ENCODE results near the gene RPS2. TPM values are rescaled to one million over a fixed set of nuclear protein-coding genes. Genes with fewer than 3 reads are reported as not detected.
"Not testable (repeated sequence)": the region's sequence is repeated elsewhere in the genome, so short reads cannot be mapped to it uniquely, and the experiment has no call there.

Gene RPS2
- 7,809 TPM for polyA plus RNA-seq (2012; ENCODE audit: low read depth, missing spikeins)

GRCh38 chr16:1964506-1965395, at the start of gene RPS2:
Gene RPS2 (minus strand): TSS chr16:1964826. CDS start chr16:1964625, 201 bp downstream.
- TF ChIP-seq SPI1 (IDR thresholded peaks at IDR 0.05; ENCODE audit: low read depth, low read length), result no peak
- TF ChIP-seq POLR2AphosphoS5 (IDR thresholded peaks at IDR 0.05; ENCODE audit: low read depth, low read length), result peak; percentile 100
- TF ChIP-seq PAX5 (IDR thresholded peaks at IDR 0.05; ENCODE audit: insufficient read depth, low read length, severe bottlenecking), result no peak
- TF ChIP-seq TAF1 (IDR thresholded peaks at IDR 0.05; ENCODE audit: low read depth, low read length), result peak; percentile 100
- TF ChIP-seq POLR2A (IDR thresholded peaks at IDR 0.05; ENCODE audit: low read depth, low read length), result peak; percentile 100
- peak; percentile 97 for TF ChIP-seq POU2F2 (IDR thresholded peaks at IDR 0.05; ENCODE audit: low read depth, low read length)
- peak; percentile 100 for DNase-seq (ENCODE audit: insufficient read length, low spot score)
- peak; percentile 85 for FAIRE-seq

- TF ChIP-seq PAX5 (IDR thresholded peaks at IDR 0.05; ENCODE audit: insufficient read depth, low read length, severe bottlenecking) (no peak), POLR2A (IDR thresholded peaks at IDR 0.05; ENCODE audit: low read depth, low read length) (no peak), TAF1 (IDR thresholded peaks at IDR 0.05; ENCODE audit: low read depth, low read length) (no peak), SPI1 (IDR thresholded peaks at IDR 0.05; ENCODE audit: low read depth, low read length) (no peak), POLR2AphosphoS5 (IDR thresholded peaks at IDR 0.05; ENCODE audit: low read depth, low read length) (no peak), POU2F2 (IDR thresholded peaks at IDR 0.05; ENCODE audit: low read depth, low read length) (no peak)
- no peak for DNase-seq (ENCODE audit: insufficient read length, low spot score)
- no peak for FAIRE-seq
These were observed 48.9 kb upstream of the RPS2 start for GRCh38 chr16:2013527-2013926.

GRCh38 chr16:2011726-2012125, 47.1 kb upstream of the RPS2 start:
- not testable (repeated sequence) for FAIRE-seq; DNase-seq (ENCODE audit: insufficient read length, low spot score)

GRCh38 chr16:2009791-2010510, 45.3 kb upstream of the RPS2 start, which contains the start of gene ZNF598:
Gene ZNF598 (minus strand): TSS chr16:2009821.
- DNase-seq (ENCODE audit: insufficient read length, low spot score) (peak; percentile 97), FAIRE-seq (peak; percentile 98)
- TF ChIP-seq SPI1 (IDR thresholded peaks at IDR 0.05; ENCODE audit: low read depth, low read length) (peak; percentile 56), TAF1 (IDR thresholded peaks at IDR 0.05; ENCODE audit: low read depth, low read length) (peak; percentile 50), POLR2AphosphoS5 (IDR thresholded peaks at IDR 0.05; ENCODE audit: low read depth, low read length) (peak; percentile 82), PAX5 (IDR thresholded peaks at IDR 0.05; ENCODE audit: insufficient read depth, low read length, severe bottlenecking) (no peak), POU2F2 (IDR thresholded peaks at IDR 0.05; ENCODE audit: low read depth, low read length) (peak; percentile 52), POLR2A (IDR thresholded peaks at IDR 0.05; ENCODE audit: low read depth, low read length) (peak; percentile 87)

- no peak for FAIRE-seq
- DNase-seq (ENCODE audit: insufficient read length, low spot score), result no peak
- TF ChIP-seq TAF1 (IDR thresholded peaks at IDR 0.05; ENCODE audit: low read depth, low read length) (no peak), POLR2AphosphoS5 (IDR thresholded peaks at IDR 0.05; ENCODE audit: low read depth, low read length) (no peak; the same call in 1 of the 2 replicates), PAX5 (IDR thresholded peaks at IDR 0.05; ENCODE audit: insufficient read depth, low read length, severe bottlenecking) (no peak), SPI1 (IDR thresholded peaks at IDR 0.05; ENCODE audit: low read depth, low read length) (no peak), POLR2A (IDR thresholded peaks at IDR 0.05; ENCODE audit: low read depth, low read length) (no peak; the same call in 1 of the 2 replicates), POU2F2 (IDR thresholded peaks at IDR 0.05; ENCODE audit: low read depth, low read length) (no peak)
These were observed 44.6 kb upstream of the RPS2 start for GRCh38 chr16:2009164-2009711.

GRCh38 chr16:2008631-2009163, 44.1 kb upstream of the RPS2 start:
- FAIRE-seq (peak; percentile 58), DNase-seq (ENCODE audit: insufficient read length, low spot score) (no peak)
- TF ChIP-seq POU2F2 (IDR thresholded peaks at IDR 0.05; ENCODE audit: low read depth, low read length), result no peak
- TF ChIP-seq POLR2AphosphoS5 (IDR thresholded peaks at IDR 0.05; ENCODE audit: low read depth, low read length), result no peak
- no peak for TF ChIP-seq PAX5 (IDR thresholded peaks at IDR 0.05; ENCODE audit: insufficient read depth, low read length, severe bottlenecking)
- no peak for TF ChIP-seq SPI1 (IDR thresholded peaks at IDR 0.05; ENCODE audit: low read depth, low read length)
- TF ChIP-seq TAF1 (IDR thresholded peaks at IDR 0.05; ENCODE audit: low read depth, low read length), result no peak
- TF ChIP-seq POLR2A (IDR thresholded peaks at IDR 0.05; ENCODE audit: low read depth, low read length), result no peak

GRCh38 chr16:2008009-2008526, 43.4 kb upstream of the RPS2 start:
- no peak for DNase-seq (ENCODE audit: insufficient read length, low spot score)
- peak; percentile 58 for FAIRE-seq
- TF ChIP-seq POLR2AphosphoS5 (IDR thresholded peaks at IDR 0.05; ENCODE audit: low read depth, low read length) (peak; percentile 39; the same call in 1 of the 2 replicates), TAF1 (IDR thresholded peaks at IDR 0.05; ENCODE audit: low read depth, low read length) (no peak), PAX5 (IDR thresholded peaks at IDR 0.05; ENCODE audit: insufficient read depth, low read length, severe bottlenecking) (no peak), SPI1 (IDR thresholded peaks at IDR 0.05; ENCODE audit: low read depth, low read length) (no peak), POU2F2 (IDR thresholded peaks at IDR 0.05; ENCODE audit: low read depth, low read length) (peak; percentile 46; the same call in 1 of the 2 replicates), POLR2A (IDR thresholded peaks at IDR 0.05; ENCODE audit: low read depth, low read length) (0 out of 2 replicates have a peak, but pooled peaks have one; percentile 31)

GRCh38 chr16:2007081-2007836, 42.6 kb upstream of the RPS2 start:
- no peak for DNase-seq (ENCODE audit: insufficient read length, low spot score)
- no peak for TF ChIP-seq POLR2A (IDR thresholded peaks at IDR 0.05; ENCODE audit: low read depth, low read length)
- TF ChIP-seq SPI1 (IDR thresholded peaks at IDR 0.05; ENCODE audit: low read depth, low read length), result no peak
- TF ChIP-seq PAX5 (IDR thresholded peaks at IDR 0.05; ENCODE audit: insufficient read depth, low read length, severe bottlenecking), result no peak
- TF ChIP-seq POU2F2 (IDR thresholded peaks at IDR 0.05; ENCODE audit: low read depth, low read length), result no peak
- no peak for FAIRE-seq

All from GM12891 (cell line).